MV-4-11 (cell line): ENCODE data around the gene PRKAG1.

Source experiments
- DNase-seq: peaks from one replicate; lab custom pipeline; 2025; lab: John Stamatoyannopoulos, UW

Gene PRKAG1

GRCh38 chr12:49010092-49010668, 8.4 kb downstream of the PRKAG1 start:
- no peak for DNase-seq

- DNase-seq, result no peak
Observed at GRCh38 chr12:49008943-49009342, 9.6 kb downstream of the PRKAG1 start.

DNA sequence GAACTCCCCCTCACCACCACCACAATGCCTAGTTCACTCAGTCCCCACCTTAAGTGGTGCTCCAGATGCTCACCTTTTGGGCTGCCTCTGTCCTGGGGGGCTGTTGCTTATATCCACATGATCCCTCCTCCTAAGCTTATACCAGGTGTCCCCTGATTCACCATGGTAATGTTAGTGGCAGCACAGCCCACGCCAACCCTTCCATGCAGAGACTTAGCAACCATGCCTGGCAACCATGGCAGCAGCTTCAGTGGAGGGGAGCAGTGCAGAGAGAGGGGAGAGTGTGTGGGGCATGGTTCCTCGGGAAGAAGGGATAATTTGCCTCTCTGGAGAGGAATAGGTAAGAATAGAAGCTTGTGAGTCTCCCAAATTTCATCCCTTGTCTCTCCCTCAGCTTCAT, 18.2 kb downstream of the PRKAG1 start:
- no peak for DNase-seq

- DNase-seq, result peak; percentile 67
Observed at GRCh38 chr12:48999371-49000131, 19.0 kb downstream of the PRKAG1 start, which contains the start of gene DDN. Gene DDN, minus strand, starts transcription at chr12:48999375. Its CDS starts 88 bp downstream, at chr12:48999287.

DNA sequence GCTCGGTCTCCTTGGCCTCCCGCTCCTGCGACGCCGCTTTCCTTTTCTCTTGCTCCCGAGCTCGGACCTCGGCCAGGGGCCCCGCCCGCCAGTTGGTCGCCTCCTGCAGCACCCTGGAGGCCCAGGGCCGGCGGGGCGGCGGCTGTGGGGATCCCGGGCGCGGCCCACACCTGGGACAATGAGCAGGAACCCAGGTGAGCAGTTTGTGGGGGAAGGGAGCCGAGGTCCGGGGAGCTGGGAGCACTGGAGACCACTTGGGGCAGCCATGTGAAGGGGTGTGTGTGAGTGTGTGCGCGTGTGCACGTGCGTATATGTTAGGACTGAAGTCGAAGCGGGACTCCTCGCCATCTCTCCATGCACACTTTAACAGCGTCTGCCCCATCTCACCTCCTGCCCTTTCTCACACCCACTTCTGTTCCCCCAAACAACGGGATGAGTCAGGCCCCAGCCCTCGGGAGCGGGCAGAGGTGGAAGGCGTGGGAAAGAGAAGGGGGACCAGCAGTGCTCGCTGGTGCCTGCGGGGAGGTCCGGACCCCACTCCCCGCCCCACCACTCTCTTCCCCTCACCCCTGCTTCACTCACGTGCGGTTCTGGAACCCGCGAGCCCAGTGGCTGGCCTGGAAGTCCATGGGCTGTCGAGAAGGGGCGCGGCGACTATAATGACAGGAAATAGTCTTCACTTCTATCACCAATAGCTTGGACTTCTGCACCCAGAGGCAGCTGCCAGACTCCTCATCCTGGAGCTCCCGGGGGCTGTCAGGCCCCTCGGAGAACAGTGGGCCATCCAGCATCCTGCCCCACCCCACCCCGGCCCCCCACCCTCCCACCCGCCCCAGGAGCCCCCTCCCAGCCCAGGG, 19.9 kb downstream of the PRKAG1 start:
- no peak for DNase-seq

- no peak for DNase-seq
Observed at GRCh38 chr12:48997719-48998496, 20.7 kb downstream of the PRKAG1 start.

- DNase-seq, result peak; percentile 76
Observed at GRCh38 chr12:48996794-48997718, 21.5 kb downstream of the PRKAG1 start.

GRCh38 chr12:48995086-48995879, 23.3 kb downstream of the PRKAG1 start:
- DNase-seq, result peak; percentile 51

DNA sequence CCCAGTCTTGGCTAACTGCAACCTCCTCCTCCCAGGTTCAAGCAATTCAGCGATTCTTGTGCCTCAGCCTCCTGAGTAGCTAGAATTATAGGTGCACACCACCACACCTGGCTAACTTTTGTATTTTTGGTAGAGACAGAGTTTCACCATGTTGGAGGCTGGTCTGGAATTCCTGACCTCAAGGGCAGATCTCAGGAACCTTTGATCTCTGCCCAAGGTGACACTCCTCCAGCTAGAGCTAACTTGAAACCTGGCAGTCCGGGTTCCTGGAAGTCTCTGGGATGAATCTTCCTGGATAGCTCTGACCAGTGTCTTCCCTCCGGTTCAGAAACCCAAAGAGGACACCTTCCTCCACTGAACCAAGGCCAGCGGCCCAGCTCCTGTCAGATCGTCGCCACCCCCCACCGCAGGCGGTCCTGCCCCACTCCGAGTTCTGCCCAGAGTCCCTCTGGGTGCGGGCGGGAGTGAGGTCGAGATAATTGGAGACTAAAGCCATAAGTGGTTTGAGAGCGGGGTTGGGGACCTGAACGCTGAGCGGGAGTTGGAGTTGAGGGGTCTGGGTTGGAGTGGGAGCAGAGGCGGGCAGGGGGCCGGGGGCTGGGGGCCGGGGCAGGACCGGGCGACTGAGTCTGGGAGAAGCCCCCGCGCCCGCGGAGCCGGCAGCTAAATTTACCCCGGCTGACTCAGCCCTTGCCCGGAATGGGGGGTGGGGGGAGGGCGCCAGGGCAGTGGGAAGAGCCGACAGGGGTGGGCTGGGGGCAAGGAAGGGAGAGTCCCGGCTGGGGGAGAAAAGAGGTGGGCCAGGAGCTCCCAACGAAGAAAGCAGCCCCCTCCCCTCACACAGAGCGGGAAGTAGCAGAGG, 24.1 kb downstream of the PRKAG1 start:
- DNase-seq, result no peak

DNA sequence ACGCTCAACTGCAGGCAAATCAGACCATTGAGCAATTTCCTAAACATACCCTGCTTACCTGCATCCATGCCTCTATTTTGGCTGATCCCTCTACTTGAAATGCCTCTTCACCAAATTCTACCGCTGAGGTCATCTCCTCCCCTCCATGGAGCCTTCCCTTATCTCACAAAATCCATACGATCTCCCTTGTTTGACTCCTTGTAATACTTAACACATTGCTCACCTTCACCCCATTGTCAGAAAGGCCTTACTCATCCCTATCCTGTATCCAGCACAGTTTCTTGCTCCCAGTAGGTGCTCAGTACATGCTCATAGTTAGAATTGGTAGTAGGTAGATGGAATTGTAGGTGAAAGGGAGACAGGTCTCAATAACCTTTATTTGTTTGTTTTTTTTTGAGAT, 24.8 kb downstream of the PRKAG1 start:
- no peak for DNase-seq

- DNase-seq, result peak; percentile 16
Observed at GRCh38 chr12:48991247-48992050, 27.1 kb downstream of the PRKAG1 start.

- DNase-seq, result no peak
Observed at GRCh38 chr12:48990552-48990951, 28.0 kb downstream of the PRKAG1 start.

DNA sequence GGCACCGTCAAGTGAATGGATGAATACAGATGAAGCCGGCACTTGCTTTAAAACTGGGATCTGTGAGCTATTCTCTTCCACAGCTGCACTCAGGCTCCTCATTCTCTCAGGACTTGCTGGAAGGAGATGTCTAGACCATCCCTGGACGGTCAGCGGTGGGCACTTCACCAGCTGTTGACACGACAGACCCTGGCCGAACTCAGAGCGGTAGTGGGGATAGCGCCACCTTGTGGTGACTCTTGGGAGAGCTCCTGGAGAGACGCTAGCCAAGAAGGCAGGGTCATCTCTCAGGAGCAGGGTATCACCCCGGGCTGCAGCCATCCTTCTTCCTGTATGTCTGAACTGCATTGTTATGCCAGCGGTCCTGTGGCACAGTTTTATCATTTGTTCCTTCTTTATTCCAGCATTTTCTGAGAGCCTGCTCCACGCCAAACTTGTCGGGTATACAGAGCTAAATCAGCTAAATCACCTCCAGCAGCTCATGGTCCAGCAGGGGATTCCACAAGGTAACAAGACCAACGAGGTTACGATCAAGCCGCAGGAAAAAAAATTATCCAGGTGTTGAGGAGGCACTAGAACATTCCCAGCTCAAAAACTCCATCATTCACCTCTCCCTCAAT, 30.4 kb downstream of the PRKAG1 start:
- DNase-seq, result peak; percentile 43

- DNase-seq, result no peak
Observed at GRCh38 chr12:48986720-48987291, 31.8 kb downstream of the PRKAG1 start.

GRCh38 chr12:48985901-48986300, 32.7 kb downstream of the PRKAG1 start:
- DNase-seq, result no peak

DNA sequence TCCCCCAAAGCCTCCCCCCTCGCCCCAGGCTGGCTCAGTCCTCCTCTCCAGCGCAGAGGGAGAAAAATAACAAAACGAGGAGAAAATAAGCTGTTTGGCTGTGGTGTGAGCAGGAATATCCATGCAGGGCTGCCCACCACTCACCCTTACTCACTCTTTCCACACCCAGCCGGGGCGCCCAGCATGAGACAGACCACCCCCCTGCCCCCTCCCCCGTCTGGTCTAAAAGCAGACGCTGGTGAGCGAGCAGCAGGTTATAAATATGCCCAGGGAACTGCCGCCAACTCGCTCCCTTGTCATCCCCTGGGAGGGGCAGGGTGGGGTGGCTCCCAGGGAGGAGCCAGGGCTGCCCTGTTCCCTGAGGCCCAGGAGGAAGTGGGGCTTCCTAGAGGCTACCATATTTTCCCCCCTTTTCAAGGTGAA, 33.1 kb downstream of the PRKAG1 start:
- DNase-seq, result no peak

- DNase-seq, result peak; percentile 32
Observed at GRCh38 chr12:48982397-48983080, 36.0 kb downstream of the PRKAG1 start.
